HepG2 (cell line): ENCODE results near the gene CACNA1C. TPM values are rescaled to one million over a fixed set of nuclear protein-coding genes. Genes with fewer than 3 reads are reported as not detected.

Experiments
- ATAC-seq: fragments of 200-7000 bp; cut with Tn5 transposase; 3 replicates; pipeline ENCODE4 v1.9.1; 2020; ENCODE audit warnings: mild to moderate bottlenecking, moderate library complexity
- BruUV-seq: library from RNA; stranded (reverse); fragments of 400-500 nt; replicated peaks from 2 replicates; lab custom pipeline; 2021; lab: Mats Ljungman, UMichigan
- CTCF ChIA-PET: fragments of 300-600 bp; formaldehyde crosslinking; extraction: SDS; loops from one replicate; lab custom pipeline; 2021; ENCODE audit warnings: low total read pairs, inconsistent platforms, low intra/inter-chr PET ratio; lab: Yijun Ruan, JAX
- POLR2A ChIA-PET: fragments of 350-600 bp; sonication (Branson Sonifier 250); formaldehyde crosslinking; loops from one replicate; lab custom pipeline; 2020; ENCODE audit warnings: antibody characterized with exemption, inconsistent platforms; lab: Yijun Ruan, JAX
- DNase-seq: peaks from one replicate; pipeline ENCODE4 v3.0.0-alpha.2; 2015; ENCODE audit warnings: low spot score
- FAIRE-seq: peaks from 3 replicates; lab custom pipeline; 2011; peaks lifted over from hg19 to GRCh38; lab: Jason Lieb, UNC
- H2AFZ ChIP-seq: one replicate; pipeline ENCODE4 v1.6.1; 2011; ENCODE audit warnings: low read length, inconsistent platforms
- H3K27ac ChIP-seq: fragments of 300-600 bp; 3 replicates; pipeline ENCODE4 v1.8.0; 2011; ENCODE audit warnings: mixed run types, mild to moderate bottlenecking, mixed read lengths, low read length, inconsistent platforms; ENCODE audit not compliant: insufficient read depth; ENCODE audit errors: extremely low read length
- H3K27me3 ChIP-seq, 2 experiments: fragments of 200-600 bp in 1 of 2; 2 replicates in 1 of 2; 3 replicates in 1 of 2; pipeline versions ENCODE4 v1.6.0 to v1.8.0; 2011; ENCODE audit warnings: low read length in 2 of 2, mild to moderate bottlenecking in 2 of 2, moderate library complexity in 2 of 2, inconsistent platforms in 1 of 2; ENCODE audit not compliant: insufficient read depth in 2 of 2, control insufficient read depth in 1 of 2
- H3K36me3 ChIP-seq, 2 experiments: fragments of 200-600 bp in 1 of 2; replicated peaks in 1 of 2; 2 replicates in 1 of 2; 3 replicates in 1 of 2; pipeline versions ENCODE4 v1.5.1 to v1.8.0; 2011; ENCODE audit warnings: low read length in 2 of 2, inconsistent platforms in 1 of 2; ENCODE audit not compliant: insufficient read depth in 2 of 2, control insufficient read depth in 1 of 2
- H3K4me1 ChIP-seq: 2 replicates; pipeline ENCODE4 v1.5.1; 2012; ENCODE audit warnings: low read length, inconsistent platforms; ENCODE audit not compliant: insufficient read depth
- H3K4me2 ChIP-seq: 2 replicates; pipeline ENCODE4 v1.6.0; 2011; ENCODE audit warnings: low read depth, low read length, inconsistent platforms
- H3K4me3 ChIP-seq, 3 experiments: fragments of 200-600 bp in 1 of 3; sonication (generic), shearing (Covaris generic) in 1 of 3; replicated peaks in 1 of 3; 2 replicates each; pipeline ENCODE4 v1.5.1; 2011 to 2016; ENCODE audit warnings: low read length in 3 of 3, inconsistent platforms in 2 of 3, low read depth in 2 of 3, mild to moderate bottlenecking in 2 of 3, control low read depth in 1 of 3, mixed read lengths in 1 of 3; ENCODE audit not compliant: insufficient read depth in 1 of 3
- H3K79me2 ChIP-seq: one replicate; pipeline ENCODE4 v1.6.1; 2011; ENCODE audit warnings: low read length, inconsistent platforms; ENCODE audit not compliant: insufficient read depth
- H3K9ac ChIP-seq: 2 replicates; pipeline ENCODE4 v1.6.0; 2011; ENCODE audit warnings: mild to moderate bottlenecking, low read depth, low read length, inconsistent platforms; ENCODE audit not compliant: insufficient read depth
- H3K9me3 ChIP-seq: 2 replicates; pipeline ENCODE4 v1.5.1; 2012; ENCODE audit warnings: mild to moderate bottlenecking, low read length
- H4K20me1 ChIP-seq: 2 replicates; pipeline ENCODE4 v1.6.0; 2011; ENCODE audit warnings: inconsistent platforms, mild to moderate bottlenecking, low read length, moderate library complexity; ENCODE audit not compliant: insufficient read depth
- BHLHE40 ChIP-seq: IDR thresholded peaks from 2 replicates; pipeline ENCODE4 v1.6.1; 2011; ENCODE audit warnings: low read length, improper control_type of control experiment
- IKZF1 ChIP-seq: fragments of 450-650 bp; IDR thresholded peaks from 2 replicates; pipeline ENCODE4 v1.7.1; 2016
- PRPF4 ChIP-seq: fragments of 200-400 bp; formaldehyde crosslinking; IDR thresholded peaks from 2 replicates; pipeline ENCODE4 v1.6.1; 2016; ENCODE audit warnings: low read length, low read depth; ENCODE audit not compliant: poor library complexity, severe bottlenecking
- RAD21 ChIP-seq: fragments of 450-650 bp; formaldehyde crosslinking; IDR thresholded peaks from 2 replicates; pipeline ENCODE4 v1.5.0; 2020; ENCODE audit warnings: mild to moderate bottlenecking
- RNF2 ChIP-seq: fragments of 450-650 bp; conservative IDR thresholded peaks from 2 replicates; pipeline ENCODE4 v1.6.1; 2016; ENCODE audit warnings: low read depth
- ZNF124 ChIP-seq: sonication (generic); formaldehyde crosslinking; IDR thresholded peaks from 2 replicates; pipeline ENCODE4 v1.4.0; 2020; ENCODE audit warnings: missing genetic modification reagents
- ZNF160 ChIP-seq: sonication (generic); formaldehyde crosslinking; IDR thresholded peaks from 2 replicates; pipeline ENCODE4 v1.8.0; 2022; ENCODE audit warnings: mild to moderate bottlenecking, inconsistent platforms, missing genetic modification reagents
- ZNF30 ChIP-seq: sonication (generic); formaldehyde crosslinking; IDR thresholded peaks from 2 replicates; pipeline ENCODE4 v1.5.0; 2020; ENCODE audit warnings: mild to moderate bottlenecking, missing genetic modification reagents
- ZNF441 ChIP-seq: sonication (generic); formaldehyde crosslinking; IDR thresholded peaks from 2 replicates; pipeline ENCODE4 v1.7.0; 2021; ENCODE audit warnings: missing genetic modification reagents, borderline replicate concordance
- ZNF766 ChIP-seq: sonication (generic); formaldehyde crosslinking; IDR thresholded peaks from 2 replicates; pipeline ENCODE4 v1.5.0; 2020; ENCODE audit warnings: missing genetic modification reagents, borderline replicate concordance
- ZNF768 ChIP-seq: sonication (generic); formaldehyde crosslinking; IDR thresholded peaks from 2 replicates; pipeline ENCODE4 v1.4.0; 2020; ENCODE audit warnings: missing genetic modification reagents
- ZUFSP ChIP-seq: sonication (generic); formaldehyde crosslinking; IDR thresholded peaks from 2 replicates; pipeline ENCODE4 v1.9.0; 2021; ENCODE audit warnings: missing genetic modification reagents, mild to moderate bottlenecking, borderline replicate concordance
- WGBS: methylation state at CpG from one replicate; pipeline ENCODE4 v1.1.6; 2017; ENCODE audit warnings: low lambda C conversion rate; 5-methylcytosine and 5-hydroxymethylcytosine counted together
- in situ Hi-C: cut with HindIII; loops from 2 replicates; pipeline ENCODE4 v1.10.0; 2017; ENCODE audit warnings: low pct_unique_long_range_greater_than_20kb; ENCODE audit not compliant: extremely low pct_ligation_motif_present
- intact Hi-C: fragments of 100-400 bp; cut with micrococcal nuclease; formaldehyde crosslinking; loops from one replicate; pipeline ENCODE4 v1.10.0; 2022; ENCODE audit not compliant: unreplicated experiment
- polyA plus RNA-seq, 8 experiments: library from polyadenylated mRNA; depleted of rRNA in 3 of 8; stranded (reverse) in 7 of 8; unstranded in 1 of 8; fragments of >200 nt; fragmentation: Illumina TruSeq in 4 of 8; extraction: Trizol in 4 of 8; gene quantifications; 2 replicates each; pipeline versions ENCODE4 v1.2.1 to v1.2.3, GENCODE V29; 2011 to 2016; ENCODE audit warnings: low read depth in 4 of 8, missing spikeins in 1 of 8, mixed read lengths in 1 of 8; ENCODE audit not compliant: insufficient read depth in 1 of 8
- total RNA-seq, 5 experiments: library from RNA; depleted of rRNA; stranded (reverse); fragments of >200 nt; fragmentation: Illumina TruSeq; extraction: Trizol; gene quantifications; 2 replicates each; pipeline ENCODE4 v1.2.3, GENCODE V29; 2016; ENCODE audit warnings: low read depth in 1 of 5

Gene CACNA1C
- total and polyA plus RNA-seq, 2 of the 13 experiments (the other 11 are each of a cell fraction or from before 2014, with no cell fraction given) = not detected

GRCh38 chr12:2335513-2335912, 282.7 kb downstream of the CACNA1C start:
- Histone ChIP-seq H3K27me3 (peaks cover 0 to 21% of the 10 kb centered on the region in 2 experiments; a peak in 2 of 5 replicates), H3K4me3 (no peak overlapping the region), H2AFZ (no peak overlapping the region), H3K79me2 (no peaks in the 10 kb centered on the region), H3K4me1 (no peaks in the 10 kb centered on the region), H3K27ac (no peak overlapping the region), H4K20me1 (no peaks in the 10 kb centered on the region), H3K4me2 (no peak overlapping the region)
- no TSS peak for BruUV-seq
- intact Hi-C loops (no loop called here), in situ Hi-C loops (no loop called here)
- ChIA-PET CTCF (no interaction called here), POLR2A (no interaction called here)
- 0% methylated on average over 3 of the region's 3 CpGs for WGBS
- DNase-seq (no peak), ATAC-seq (no peak), FAIRE-seq (no peak)
- no peak for TF ChIP-seq PRPF4
- TF ChIP-seq BHLHE40 = no peak
- TF ChIP-seq ZNF124 = no peak
- no peak for TF ChIP-seq IKZF1
- no peak for TF ChIP-seq RAD21 (CRISPR knock-in tag)
- TF ChIP-seq ZNF441 (CRISPR knock-in tag) = no peak
- TF ChIP-seq RNF2 = no peak
- TF ChIP-seq ZNF768 (CRISPR knock-in tag) = no peak
- no peak for TF ChIP-seq ZNF766 (CRISPR knock-in tag)
- no peak for TF ChIP-seq ZNF160 (CRISPR knock-in tag)
- TF ChIP-seq ZUFSP = no peak
- TF ChIP-seq ZNF30 (CRISPR knock-in tag) = no peak
- TF ChIP-seq, all 625 proteins: peak for 0
- no peak overlapping the region for H3K9ac ChIP-seq
- H3K36me3 ChIP-seq = no peaks in the 10 kb centered on the region
- H3K9me3 ChIP-seq = no peaks in the 10 kb centered on the region
